HG03064 (cell line): ENCODE measurements around the gene DNAJB8.

Experiments
- ATAC-seq: cut with Tn5 transposase; IDR thresholded peaks from one replicate; pipeline ENCODE4 v1.9.1; 2021; ENCODE audit warnings: low read depth; ENCODE audit not compliant: unreplicated experiment

The DNAJB8 gene

DNA sequence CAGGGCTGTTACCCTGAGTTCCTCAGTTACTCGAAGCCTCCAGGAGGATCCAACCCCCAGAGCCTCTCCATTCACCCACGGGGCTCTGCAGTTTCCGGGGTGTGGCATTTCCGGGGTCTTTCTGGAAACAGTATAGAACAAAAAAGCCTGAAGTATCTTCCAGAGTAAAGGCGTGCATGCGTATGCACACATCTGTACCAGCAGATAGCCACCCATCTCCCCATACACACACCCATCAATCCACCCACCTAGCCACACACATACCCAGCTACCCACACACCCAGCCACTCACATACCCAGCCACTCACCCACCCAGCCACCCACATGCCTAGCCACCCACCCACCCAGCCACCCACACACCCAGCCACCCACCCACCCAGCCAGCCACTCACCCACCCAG, 2.9 kb upstream of the DNAJB8 start:
- ATAC-seq: no peak

DNA sequence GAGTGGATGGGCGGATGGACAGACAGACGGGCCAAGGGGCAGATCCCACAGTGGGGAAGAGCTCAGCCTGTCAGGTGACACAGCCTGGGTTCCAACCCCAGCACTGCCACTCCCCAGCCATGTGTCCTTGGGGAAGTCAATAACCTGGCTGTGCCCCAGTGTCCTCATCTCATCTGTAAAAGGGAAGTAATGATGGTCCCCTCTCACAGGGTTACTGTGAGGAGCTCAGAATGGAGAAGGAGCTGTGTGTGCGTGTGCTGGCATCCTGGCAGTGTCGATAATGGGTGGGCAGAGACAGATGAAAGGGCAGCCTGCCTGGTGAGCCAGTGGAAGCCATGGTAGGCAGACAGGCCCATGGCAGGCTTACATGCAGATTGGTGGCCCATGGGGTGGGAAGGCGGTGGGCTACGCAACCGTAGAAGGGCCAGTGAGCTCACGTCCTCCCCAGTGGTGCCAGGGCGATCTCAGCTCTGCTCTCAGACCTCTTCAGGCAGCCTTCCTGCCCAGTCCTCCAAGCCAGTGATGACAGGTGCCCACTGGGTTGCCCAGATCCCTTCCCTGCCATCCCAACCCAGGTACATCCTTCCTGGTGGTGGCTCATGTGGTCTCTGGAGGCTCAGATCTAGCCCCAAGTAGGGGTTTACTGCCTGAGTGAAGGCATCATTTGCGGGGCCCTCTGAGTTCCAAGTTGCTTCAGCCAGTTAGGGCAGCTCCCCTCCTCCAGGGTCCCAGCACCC, 2.3 kb upstream of the DNAJB8 start:
- no peak for ATAC-seq

DNA sequence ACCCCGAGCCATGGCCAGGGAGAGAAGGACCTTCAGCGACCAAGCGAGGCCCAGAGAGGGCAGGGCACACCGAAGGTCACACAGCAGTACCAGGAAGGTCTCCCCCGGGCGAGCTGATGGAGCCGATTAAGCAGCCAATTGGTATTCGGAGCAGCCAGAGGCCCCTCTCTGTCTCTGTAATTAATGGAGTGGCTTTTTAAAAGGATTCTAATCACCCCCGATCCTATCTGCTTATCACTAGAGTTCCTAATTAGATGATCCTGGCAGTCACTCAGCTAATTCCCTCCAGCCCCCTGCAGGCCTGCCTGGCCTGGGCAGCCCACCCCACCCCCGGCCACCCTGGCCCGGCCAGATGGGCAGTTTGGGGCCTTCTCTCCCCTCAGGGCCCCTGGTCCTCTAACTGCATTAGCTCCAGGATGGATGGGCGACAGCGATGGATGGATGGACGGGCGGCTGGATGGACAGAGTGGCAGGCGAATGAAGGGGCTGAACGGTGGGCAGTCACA, 1.6 kb upstream of the DNAJB8 start:
- no peak for ATAC-seq

DNA sequence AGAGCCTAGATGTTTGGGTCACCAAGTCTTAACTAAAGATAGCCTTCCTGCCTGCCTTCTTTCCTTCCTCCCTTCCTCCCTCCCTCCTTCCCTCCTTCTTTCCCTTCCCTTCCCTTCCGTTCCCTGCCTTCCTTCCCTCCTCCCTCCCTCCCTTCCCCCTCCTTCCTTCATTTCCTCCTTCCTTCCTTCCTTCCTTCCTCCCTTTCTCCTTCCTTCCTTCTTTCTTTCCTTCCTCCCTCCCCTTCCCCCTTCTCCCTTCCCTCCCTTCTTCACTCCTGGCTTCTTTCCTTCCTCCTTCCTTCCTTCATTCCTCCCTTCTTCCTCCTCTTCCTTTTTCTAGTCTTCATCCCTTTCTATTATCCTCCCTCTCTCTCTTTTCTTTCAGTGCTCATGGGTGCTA, 2.0 kb downstream of the DNAJB8 start:
- ATAC-seq: no peak

DNA sequence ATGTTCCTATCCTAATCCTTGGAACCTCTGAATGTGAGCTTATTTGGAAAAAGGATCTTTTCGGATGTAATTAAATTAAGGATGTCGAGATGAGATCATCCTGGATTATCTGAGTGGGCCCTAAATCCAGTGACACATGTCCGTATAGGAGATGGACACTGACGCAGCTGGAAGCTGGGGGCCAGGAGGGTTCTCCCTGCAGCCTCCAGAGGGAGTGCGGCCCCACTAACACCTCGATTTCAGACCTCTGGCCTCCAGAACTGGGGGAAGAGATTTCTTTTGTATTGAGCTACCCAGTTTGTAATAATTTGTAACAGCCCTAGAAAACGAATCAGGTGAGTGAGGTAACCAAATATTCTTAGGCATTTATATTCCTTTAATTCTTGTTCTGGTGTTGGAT, 2.5 kb downstream of the DNAJB8 start:
- no peak for ATAC-seq

DNA sequence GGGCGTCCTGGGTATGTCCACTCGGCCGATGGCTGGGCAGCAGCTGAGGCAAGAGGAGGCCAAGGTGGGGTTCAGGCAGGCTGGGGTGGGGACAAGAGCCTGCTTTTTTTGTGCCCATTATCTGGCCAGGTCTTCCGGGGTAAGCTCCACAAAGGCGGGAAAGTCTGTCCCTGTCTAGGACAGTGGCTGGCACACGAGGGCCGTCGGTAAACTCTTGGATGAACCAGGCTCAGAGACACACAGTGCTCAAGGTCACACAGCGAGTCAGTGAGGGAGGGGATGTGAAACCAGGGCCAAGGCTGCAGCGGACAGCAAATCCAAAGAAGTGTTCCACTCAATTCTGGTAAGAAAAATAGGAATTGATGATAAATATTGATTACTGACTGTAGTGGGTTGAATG, 2.9 kb downstream of the DNAJB8 start:
- ATAC-seq: no peak

DNA sequence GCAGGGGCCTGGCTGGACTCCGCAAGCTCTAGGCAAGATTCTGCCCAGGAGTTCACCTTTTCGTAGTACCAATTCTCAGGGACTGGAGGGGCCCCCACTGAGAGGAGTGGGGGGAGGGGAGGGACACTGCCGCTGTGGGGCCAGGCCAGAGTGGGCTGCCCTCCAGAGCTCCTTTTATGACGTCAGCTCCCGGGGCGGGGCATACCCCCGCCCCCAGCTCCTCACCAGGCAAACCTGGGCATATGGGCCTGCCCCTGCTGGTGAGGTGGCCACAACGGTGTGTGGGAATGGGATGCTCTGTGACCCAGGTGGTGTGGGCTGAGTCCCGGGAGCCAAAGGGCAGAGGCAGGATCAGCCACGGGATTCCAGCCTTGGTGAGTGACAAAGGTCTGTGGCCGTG, 3.3 kb downstream of the DNAJB8 start:
- no peak for ATAC-seq

DNA sequence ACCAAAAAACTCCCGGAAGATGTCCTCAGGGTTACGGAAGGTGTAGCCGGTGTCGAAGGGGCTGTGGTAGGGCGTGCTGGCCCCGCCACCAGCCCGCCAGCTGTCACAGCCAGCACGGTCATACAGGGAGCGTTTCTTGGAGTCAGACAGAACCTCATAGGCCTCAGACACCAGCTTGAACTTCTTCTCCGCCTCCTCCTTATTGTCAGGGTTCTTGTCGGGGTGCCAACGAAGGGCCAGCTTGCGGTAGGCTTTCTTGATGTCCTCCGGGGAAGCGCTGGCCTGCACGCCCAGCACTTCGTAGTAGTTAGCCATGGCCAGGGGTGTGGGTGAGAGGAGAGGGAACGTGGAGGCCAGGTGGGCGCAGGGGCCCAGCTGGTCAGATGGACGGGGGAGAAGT, 3.8 kb downstream of the DNAJB8 start:
- no peak for ATAC-seq

DNA sequence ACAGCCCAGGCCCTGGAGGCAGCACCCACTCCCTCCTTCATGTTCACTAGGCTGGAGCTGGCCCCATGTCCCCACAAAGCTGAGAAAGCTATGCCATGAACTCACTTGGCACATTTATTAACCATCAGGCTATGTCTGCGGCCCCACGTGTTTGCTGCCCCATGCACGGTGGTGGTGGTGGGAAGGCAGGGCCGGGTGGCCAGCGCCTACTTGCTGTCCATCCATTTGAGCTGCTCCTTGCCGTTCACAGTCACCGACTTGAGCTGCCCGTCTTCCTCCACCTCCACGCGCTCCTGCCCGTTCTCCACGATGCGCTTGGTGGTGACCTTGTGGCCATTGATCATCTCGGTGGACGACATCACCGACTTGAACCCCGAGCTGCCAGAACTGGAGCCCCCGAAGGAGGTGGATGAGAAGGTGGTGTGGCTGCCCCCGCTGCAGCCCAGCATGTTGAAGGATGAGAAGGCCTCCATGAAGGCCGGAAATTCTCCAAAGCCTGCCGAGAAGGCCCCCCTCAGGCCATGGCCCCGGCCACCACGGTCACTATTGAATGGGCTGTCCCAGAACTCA, 4.3 kb downstream of the DNAJB8 start:
- no peak for ATAC-seq

DNA sequence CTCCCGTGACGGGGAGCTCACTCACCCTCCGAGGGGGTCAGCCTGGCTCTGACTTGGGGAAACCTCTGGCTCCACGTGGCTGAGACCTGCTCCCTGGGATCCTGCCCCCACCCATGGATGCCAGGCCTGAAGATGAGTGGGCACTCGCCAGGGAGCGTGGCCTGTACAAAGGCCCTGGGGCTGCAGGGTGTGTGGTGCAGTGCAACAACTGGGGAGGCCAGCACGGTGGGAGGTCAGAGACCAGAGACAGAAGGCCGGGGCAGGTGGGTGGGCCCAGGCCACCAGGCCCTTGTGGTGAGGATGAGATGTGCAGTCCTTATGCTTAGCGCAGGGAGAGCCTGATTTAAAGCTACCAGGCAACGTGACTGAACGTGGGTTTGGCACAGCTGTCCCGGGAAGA, 5.0 kb downstream of the DNAJB8 start:
- ATAC-seq: no peak

DNA sequence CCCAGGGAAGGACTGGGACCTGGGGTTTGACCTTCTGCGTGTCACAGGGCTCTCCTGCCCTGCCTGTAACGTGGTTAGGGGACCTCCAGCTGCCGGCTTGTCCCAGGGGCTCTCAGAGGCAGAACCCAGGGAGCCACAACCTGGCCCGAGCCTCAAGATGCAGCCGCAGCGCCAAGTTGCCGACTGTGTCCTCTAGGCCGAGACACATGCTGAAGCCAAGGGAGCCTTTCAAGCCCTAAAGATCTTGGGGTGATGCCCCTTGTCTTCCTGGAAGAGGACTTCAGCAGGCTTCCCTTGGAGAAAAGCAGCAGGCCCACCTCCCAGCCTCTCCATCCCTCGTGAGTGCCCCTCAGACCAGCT, 7.2 kb downstream of the DNAJB8 start:
- ATAC-seq: no peak

DNA sequence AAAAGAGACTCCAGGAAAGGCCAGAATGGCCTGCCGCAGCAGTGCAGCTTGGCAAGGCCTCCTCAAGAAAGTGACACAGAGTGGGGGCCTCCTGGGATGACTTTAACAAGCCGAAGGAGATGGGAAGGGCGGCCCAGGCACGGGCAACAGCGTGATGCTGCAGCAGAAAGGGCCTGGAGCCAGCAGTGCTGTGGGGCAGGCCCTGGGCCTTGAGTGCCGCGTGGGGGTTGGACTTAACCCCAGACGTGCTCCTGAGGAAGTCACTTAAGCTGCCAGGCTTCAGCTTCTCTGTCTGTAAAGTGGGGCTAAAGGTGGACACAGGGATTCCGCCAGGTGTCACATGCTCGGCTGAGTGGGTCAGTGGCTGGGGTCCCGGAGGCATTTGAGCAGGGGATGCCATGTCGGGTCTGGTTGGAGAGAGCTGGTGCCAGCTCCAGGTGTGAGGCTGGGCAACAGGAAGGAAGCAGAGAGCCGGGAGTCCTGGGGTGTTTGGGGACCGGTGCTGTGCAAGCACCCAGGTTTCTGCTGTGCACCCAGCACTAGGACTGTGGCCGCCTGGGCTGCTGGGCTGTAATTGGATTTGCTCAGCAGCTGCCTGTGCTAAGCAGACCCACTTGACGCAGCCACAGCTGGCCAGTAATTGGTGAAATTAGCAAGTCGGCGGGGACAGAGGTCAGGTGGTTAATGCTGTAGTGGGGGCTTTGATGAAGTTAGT, 7.8 kb downstream of the DNAJB8 start:
- no peak for ATAC-seq

DNA sequence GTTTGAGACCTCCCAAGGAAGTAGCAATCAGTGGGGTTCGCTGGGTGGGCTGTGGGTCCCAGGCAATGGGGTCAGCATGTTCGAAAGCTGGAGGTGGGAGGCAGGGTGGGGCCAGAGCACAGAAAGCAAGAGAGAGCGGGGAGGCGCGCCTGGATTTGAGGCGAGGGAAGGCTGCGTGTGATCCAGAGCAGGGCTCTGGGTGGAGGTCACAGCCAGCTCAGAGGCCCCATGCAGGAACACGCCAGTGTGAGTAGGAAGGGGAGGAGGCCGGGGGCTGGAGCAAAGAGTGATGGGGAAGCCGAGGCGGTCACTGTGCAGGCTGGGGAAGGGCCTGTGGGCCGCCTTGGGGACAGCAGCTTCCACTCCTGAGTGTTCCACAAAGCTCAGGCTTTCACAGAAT, 8.8 kb downstream of the DNAJB8 start:
- ATAC-seq: no peak

DNA sequence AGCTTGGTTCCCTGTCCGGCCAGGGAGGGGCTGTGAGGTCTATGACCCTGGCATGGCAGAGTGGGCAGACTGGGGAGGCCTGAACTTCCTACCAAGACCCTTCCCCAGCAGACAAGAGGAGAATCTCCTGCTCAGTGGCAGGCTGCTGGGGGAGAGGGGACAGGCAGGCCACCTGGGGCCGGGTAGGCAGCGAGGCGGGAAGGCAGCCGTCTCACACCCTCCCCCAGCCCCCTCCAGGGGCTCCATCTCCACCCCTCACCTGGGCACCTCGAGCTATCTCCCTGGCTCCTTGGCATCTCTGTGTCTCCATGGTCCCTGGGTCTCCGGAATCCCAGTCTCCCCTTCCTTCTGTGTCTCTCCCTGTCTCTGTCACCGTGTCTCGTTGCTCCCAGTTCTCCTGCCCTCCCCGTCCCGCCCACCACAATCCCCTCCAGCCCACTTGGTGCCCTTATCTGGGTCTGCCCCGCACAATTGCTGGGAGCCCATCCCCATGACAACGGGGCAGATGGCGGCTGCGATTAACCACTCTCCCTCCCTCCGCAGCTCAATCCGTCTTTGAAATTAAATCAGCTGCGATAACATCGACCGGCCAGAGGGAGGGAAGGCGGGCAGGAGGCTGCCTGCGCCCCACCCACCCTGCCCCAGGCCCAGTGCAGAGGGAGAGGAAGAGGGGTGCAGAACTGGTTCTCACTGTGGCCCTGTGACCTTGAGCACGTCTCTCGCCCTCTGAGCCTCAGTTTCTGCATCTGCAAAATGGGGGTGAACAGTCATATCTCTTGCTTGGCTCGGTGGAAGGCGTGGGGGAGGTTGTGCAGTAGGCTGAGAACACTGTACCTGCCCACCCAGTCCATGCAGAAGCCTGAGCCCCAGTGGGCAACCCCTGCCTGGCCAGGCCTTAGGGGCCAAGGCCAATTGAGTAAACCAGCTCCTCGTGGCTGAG, 9.6 kb downstream of the DNAJB8 start:
- no peak for ATAC-seq

DNA sequence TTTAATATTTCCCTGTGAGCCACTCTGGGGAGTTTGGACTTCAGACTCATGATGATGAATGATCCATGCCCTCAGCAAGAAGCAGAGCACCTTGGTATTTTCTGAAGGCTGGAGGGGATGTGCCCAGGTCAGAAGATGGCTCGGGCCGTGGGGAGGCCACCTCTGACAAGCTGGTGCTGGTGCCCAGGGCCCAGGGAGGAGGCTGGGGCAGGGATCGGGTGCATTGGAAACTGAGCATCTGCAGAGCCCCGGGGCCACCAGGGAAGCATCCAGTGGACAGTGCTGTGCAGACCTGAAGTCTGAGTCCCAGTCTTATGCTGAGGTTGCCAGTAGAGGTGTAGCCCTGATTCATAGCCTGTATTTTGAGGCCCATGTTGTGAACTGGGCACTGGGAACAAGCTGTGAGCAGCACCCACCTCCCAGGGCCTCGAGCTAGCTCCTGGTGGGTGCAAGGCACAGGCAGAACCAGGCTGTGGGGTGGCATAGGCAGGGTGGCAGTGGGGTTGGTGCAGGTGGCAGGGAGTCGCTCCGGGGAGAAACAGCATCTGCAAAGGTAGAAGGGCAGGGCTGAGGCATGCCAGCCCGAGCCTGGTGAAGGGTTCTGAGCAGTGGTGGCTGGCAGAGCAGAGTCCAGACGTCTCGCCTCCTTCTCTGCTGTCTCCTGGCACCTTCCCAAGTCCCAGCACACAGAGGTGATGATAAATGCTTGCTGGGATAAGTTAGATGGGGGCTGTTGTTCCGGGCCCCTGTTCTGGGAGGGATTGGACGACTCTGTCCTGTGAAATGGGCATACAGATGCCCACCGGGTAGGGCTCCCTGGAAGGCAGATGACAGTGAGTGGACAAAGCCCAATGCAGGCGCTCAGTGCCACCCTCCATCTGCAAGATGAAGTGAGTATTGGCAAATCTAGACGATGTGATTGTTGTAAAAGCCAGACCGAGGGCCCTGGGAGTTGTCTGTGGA, 10.6 kb downstream of the DNAJB8 start:
- ATAC-seq: no peak

DNA sequence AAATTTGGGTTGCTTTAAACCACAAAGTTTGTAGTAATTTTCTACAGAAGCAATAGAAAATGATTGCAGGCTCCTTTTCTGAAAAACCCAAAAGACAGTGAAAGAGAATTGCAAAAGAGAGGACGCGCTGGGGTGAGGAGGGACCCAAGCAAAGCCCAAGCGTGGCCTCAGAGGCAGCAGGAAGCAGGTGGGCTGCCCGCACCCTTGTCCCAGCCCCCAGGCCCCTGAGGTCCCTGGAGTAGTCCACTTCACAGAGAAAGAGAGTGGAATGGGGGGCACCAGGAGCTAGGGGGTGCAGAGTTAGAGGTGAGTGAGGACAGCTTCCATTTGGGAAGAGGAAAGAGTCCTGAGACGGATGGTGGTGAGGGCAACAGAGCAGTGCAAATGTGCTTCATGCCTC, 11.6 kb downstream of the DNAJB8 start:
- ATAC-seq: no peak

DNA sequence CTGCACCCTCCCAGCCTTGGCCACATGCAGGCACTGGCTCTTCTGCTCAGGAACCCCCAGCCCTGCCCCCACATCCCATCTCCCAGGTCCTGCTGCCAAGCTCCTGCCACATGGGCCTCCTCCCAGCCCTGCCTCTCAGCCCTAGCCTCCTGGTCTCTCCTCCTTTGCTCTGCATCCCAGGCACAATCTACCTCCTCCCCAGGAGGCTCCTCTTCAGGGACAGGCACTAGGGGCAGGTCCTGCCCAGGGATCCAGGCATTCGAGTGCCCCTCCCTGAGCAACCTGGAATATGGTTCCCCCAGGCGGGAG, 12.4 kb downstream of the DNAJB8 start:
- no peak for ATAC-seq

DNA sequence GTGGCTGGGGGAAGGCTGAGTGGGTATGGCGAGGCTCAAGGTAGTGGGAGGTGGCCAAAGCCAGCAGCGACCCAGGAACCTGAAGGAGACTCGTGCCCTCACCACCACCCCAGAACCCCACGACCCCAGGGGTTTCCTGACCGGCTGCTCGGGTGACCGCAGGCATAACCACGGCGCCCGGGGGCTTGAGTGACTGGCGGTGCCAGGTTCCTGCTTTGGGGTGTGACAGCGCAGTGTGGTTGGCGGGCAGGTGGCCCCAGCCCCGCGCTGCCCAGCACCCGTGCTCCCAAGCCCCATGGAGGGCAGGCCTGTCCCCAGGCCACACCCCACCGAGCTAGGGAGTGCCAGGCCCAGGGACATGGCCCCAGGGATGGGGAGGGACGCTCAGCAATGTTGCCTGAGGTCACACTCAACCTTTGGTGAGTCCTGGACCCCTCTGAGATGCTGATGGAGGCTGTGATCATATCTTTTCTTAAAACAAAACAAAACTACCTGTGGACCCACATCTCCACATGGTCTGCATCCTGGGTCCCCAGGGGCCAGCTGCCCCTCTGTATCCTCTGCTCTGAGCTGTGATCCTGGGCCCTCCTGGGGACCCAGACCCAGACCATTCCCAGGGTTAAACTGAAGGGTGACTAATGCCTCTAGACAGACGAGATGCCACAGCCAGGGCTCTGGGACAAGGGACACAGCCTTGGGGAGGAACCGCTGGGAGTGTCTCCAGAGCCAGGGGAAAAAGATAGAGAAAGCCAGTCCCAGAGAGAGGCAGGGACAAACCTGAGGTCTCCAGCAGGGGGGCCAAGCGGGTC, 13.0 kb downstream of the DNAJB8 start:
- no peak for ATAC-seq

DNA sequence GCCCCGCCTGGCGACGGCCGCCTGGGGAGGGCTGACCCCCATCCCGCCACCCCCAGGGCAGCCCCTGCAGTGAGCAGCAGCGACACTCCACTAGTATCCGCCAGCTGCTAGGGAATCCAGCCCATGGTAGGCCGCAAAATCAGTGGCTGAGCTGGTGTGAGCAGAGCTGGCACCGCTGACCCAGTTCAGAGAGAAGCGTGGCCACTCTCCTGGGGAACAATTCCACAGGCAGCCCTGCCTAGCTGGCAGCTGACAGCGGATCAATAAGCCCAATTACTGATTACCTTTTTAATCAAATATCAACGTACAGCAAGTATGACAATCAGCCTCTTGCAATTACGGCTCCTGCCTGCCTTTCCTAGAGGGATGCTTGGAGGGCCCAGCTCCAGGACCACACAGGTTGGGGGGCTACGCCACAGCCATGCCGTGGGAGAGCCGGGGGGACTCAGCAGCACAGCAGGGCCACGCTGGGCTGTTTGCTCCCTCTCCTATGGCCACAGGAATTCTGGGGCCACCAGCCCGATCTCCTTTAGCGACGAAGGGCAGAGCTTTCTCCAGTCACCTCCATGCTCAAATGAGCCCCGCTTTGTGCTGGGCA, 13.9 kb downstream of the DNAJB8 start:
- no peak for ATAC-seq
